ENCODE measurements around the gene ABI2.

The ABI2 gene

DNA sequence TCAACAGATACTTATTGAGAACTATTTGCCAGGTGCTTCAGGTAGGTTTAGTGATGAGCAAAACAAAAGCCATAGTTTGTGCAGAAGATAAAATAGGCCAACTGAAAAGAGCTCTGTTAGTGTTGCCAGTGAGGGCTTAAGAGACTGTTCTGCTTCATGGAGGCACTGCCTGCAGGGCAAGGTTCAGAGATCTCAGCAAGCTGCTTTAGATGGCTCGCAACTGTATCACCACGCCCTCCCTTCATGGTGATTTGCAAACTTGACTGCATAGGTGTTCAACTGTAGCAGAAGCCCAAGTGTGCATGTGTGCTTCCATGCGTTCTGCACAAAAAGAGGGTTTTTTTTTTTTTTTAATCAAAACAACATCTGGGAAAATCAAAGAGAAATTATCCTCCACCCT lies 122.4 kb downstream of the ABI2 start:
- no peak overlapping the region for H3K4me3 ChIP-seq (replicated peaks; ENCODE audit: low read depth, low read length)
- no peak for TF ChIP-seq CTCF (IDR thresholded peaks at IDR 0.05; ENCODE audit: low read depth, low read length, missing control alignments)
- DNase-seq (ENCODE audit: extremely low read depth, low read depth), result no peak

DNA sequence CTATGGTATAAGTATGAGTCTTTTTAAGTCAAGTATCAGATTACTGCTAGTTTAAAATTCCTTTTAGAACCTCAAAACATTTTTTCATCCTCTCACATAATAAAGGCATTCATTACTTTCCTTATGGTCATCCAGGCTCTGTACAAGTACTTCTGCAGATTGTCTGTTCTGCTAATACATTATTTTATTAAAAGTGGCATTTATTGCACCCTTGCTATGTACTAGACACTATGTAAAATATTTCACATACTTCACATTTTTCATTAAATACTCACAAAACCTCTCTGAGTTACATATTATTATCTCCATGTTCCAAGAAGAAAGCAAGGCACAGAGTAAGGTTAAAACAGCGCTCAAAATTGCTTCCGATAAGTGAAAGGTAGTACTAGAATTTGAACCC lies 122.8 kb downstream of the ABI2 start:
- peak; percentile 35 for DNase-seq (ENCODE audit: extremely low read depth, low read depth)
- TF ChIP-seq CTCF (IDR thresholded peaks at IDR 0.05; ENCODE audit: low read depth, low read length, missing control alignments), result no peak
- H3K4me3 ChIP-seq (replicated peaks; ENCODE audit: low read depth, low read length), result no peak overlapping the region

- DNase-seq (ENCODE audit: extremely low read depth, low read depth), result no peak
These were observed 123.5 kb downstream of the ABI2 start for GRCh38 chr2:203451689-203452088.

GRCh38 chr2:203453858-203454451 lies 125.8 kb downstream of the ABI2 start:
- no peak overlapping the region for H3K4me3 ChIP-seq (replicated peaks; ENCODE audit: low read depth, low read length)
- peak; percentile 33 for DNase-seq (ENCODE audit: extremely low read depth, low read depth)
- peak; percentile 65 for TF ChIP-seq CTCF (IDR thresholded peaks at IDR 0.05; ENCODE audit: low read depth, low read length, missing control alignments)

More at GRCh38 chr2:203451689-203452088, 123.5 kb downstream of the ABI2 start:
- TF ChIP-seq CTCF (IDR thresholded peaks at IDR 0.05; ENCODE audit: low read depth, low read length, missing control alignments), result no peak
- no peak overlapping the region for H3K4me3 ChIP-seq (replicated peaks; ENCODE audit: low read depth, low read length)

- no peak for TF ChIP-seq CTCF (IDR thresholded peaks at IDR 0.05; ENCODE audit: low read depth, low read length, missing control alignments)
- no peak overlapping the region for H3K4me3 ChIP-seq (replicated peaks; ENCODE audit: low read depth, low read length)
- DNase-seq (ENCODE audit: extremely low read depth, low read depth), result no peak
These were observed 127.0 kb downstream of the ABI2 start for GRCh38 chr2:203455209-203455608.

GRCh38 chr2:203461746-203462145 lies 133.6 kb downstream of the ABI2 start:
- no peak for DNase-seq (ENCODE audit: extremely low read depth, low read depth)
- no peak overlapping the region for H3K4me3 ChIP-seq (replicated peaks; ENCODE audit: low read depth, low read length)
- TF ChIP-seq CTCF (IDR thresholded peaks at IDR 0.05; ENCODE audit: low read depth, low read length, missing control alignments), result no peak

- H3K4me3 ChIP-seq (replicated peaks; ENCODE audit: low read depth, low read length), result no peak overlapping the region
- no peak for TF ChIP-seq CTCF (IDR thresholded peaks at IDR 0.05; ENCODE audit: low read depth, low read length, missing control alignments)
- no peak for DNase-seq (ENCODE audit: extremely low read depth, low read depth)
These were observed 134.1 kb downstream of the ABI2 start for GRCh38 chr2:203462308-203462707.
